Measurements from ENCODE around the gene KANK4.

The KANK4 gene

DNA sequence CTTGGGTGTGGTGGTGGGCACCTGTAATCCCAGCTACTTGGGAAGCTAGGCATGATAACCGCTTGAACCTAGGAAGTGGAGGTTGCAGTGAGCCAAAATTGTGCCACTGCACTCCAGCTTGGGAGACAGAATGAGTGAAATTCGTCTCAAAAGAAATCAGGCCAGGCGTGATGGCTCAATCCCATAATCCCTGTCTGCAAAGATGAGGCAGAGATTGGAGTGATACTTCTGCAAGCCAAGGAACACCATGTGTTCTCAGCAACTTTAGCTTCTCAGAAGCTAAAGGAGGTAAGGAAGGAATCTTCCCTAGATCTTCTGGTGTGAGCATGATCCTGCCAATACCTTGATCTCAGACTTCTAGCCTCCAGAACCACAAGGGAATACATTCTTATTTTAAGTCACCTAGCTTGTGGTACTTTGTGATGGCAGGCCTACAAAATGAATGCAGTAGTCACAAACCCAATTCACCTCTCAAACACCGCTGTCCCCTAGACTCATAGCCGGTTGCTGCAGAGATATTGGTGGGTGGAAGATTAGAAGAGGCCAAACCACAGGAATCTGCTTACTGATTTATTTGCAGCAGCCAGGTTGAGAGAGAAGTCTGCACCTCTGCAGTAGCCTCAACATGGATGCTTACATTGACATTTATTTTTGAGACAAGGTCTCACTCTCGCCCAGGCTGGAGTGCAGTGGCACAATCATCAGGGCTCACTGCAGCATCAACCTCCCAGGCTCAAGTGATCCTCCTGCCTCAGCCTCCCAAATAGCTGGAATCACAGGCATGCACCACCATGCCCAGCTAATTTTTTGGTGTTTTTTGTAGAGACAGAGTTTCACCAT is 105.9 kb downstream of the KANK4 start:
- H3K9me3 Mint-ChIP-seq = peaks cover 40% of the 10 kb centered on the region
- H3K27ac Mint-ChIP-seq = no peak overlapping the region
- no peak for TF ChIP-seq CTCF (IDR thresholded peaks at IDR 0.05)
- peaks cover 29% of the 10 kb centered on the region for H3K36me3 Mint-ChIP-seq (ENCODE audit: low read depth)
- DNase-seq = no peak
- H3K27me3 Mint-ChIP-seq (ENCODE audit: low read depth, poor library complexity) = peaks cover 3% of the 10 kb centered on the region
- no peaks in the 10 kb centered on the region for H3K4me1 Mint-ChIP-seq
- no peak overlapping the region for H3K4me3 Mint-ChIP-seq

DNA sequence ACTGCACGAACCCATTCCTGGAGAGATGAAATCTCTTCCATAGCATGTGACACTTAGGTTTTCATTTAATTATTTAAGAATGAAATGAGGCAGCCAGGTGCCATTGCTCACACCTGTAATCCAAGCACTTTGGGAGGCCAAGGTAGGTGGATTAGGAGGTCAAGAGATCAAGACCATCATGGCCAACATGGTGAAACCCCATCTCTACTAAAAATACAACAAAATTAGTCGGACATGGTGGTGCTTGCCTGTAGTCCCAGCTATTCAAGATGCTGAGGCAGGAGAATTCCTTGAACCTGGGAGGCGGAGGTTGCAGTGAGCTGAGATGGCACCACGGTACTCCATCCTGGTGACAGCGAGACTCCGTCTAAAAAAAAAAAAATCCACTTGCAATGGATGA is 106.8 kb downstream of the KANK4 start:
- no peak overlapping the region for H3K27ac Mint-ChIP-seq
- no peak for DNase-seq
- H3K4me1 Mint-ChIP-seq = no peaks in the 10 kb centered on the region
- peaks cover 37% of the 10 kb centered on the region for H3K36me3 Mint-ChIP-seq (ENCODE audit: low read depth)
- H3K9me3 Mint-ChIP-seq = peaks cover 46% of the 10 kb centered on the region
- no peak overlapping the region for H3K4me3 Mint-ChIP-seq
- peaks cover 3% of the 10 kb centered on the region for H3K27me3 Mint-ChIP-seq (ENCODE audit: low read depth, poor library complexity)
- TF ChIP-seq CTCF (IDR thresholded peaks at IDR 0.05) = no peak

GRCh38 chr1:62210960-62211359 is 108.3 kb downstream of the KANK4 start:
- TF ChIP-seq CTCF (IDR thresholded peaks at IDR 0.05) = no peak
- Mint-ChIP-seq H3K4me1 (no peaks in the 10 kb centered on the region), H3K27ac (no peak overlapping the region), H3K4me3 (no peak overlapping the region), H3K9me3 (peaks cover 57% of the 10 kb centered on the region), H3K27me3 (ENCODE audit: low read depth, poor library complexity) (no peaks in the 10 kb centered on the region), H3K36me3 (ENCODE audit: low read depth) (peaks cover 48% of the 10 kb centered on the region)
- DNase-seq = no peak

DNA sequence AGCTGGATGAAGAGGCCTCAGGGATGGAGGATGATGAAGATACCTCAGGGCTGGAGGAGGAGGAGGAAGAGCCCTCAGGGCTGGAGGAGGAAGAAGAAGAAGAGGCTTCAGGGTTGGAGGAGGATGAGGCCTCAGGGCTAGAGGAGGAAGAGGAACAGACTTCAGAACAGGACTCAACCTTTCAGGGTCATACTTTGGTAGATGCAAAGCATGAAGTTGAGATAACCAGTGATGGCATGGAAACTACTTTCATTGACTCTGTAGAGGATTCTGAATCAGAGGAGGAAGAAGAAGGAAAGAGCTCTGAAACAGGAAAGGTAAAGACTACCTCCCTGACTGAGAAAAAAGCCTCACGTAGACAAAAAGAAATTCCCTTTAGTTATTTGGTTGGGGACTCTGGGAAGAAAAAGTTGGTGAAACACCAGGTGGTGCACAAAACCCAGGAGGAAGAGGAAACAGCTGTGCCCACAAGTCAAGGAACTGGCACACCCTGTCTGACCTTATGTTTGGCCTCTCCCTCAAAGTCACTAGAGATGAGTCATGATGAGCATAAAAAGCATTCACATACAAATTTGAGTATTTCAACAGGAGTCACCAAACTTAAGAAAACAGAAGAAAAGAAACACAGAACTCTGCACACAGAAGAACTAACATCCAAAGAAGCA is 109.2 kb downstream of the KANK4 start:
- H3K36me3 Mint-ChIP-seq (ENCODE audit: low read depth) = peaks cover 48% of the 10 kb centered on the region
- no peak for DNase-seq
- H3K4me3 Mint-ChIP-seq = no peak overlapping the region
- H3K4me1 Mint-ChIP-seq = no peaks in the 10 kb centered on the region
- TF ChIP-seq CTCF (IDR thresholded peaks at IDR 0.05) = no peak
- H3K9me3 Mint-ChIP-seq = peaks cover 61% of the 10 kb centered on the region
- H3K27ac Mint-ChIP-seq = no peak overlapping the region
- H3K27me3 Mint-ChIP-seq (ENCODE audit: low read depth, poor library complexity) = no peaks in the 10 kb centered on the region

DNA sequence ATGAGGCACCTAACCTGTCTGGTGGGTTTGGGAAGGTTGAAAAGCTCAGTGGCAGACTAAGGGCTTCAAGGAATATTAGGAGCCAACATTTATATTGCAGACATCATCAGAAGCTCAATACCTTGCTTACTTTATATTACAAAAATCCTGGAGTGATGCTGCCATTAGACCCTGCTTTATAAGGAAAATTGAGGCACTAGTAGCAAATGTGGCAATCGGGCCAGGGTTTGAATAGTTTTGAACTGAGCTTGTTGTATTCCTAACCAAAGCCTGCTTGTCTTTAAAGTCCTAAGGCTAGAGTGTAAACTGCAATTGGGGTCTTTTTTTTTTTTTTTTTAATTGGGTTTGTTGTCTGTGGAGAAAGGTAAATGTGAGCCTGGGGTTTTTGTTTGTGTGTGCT is 110.3 kb downstream of the KANK4 start:
- Mint-ChIP-seq H3K9me3 (peaks cover 61% of the 10 kb centered on the region), H3K4me3 (no peak overlapping the region), H3K4me1 (no peaks in the 10 kb centered on the region), H3K27ac (no peak overlapping the region), H3K27me3 (ENCODE audit: low read depth, poor library complexity) (no peaks in the 10 kb centered on the region), H3K36me3 (ENCODE audit: low read depth) (peaks cover 58% of the 10 kb centered on the region)
- no peak for TF ChIP-seq CTCF (IDR thresholded peaks at IDR 0.05)
- DNase-seq = no peak
